Mucosa of descending colon (tissue), 3 donors: ENCODE measurements around the gene LDLRAD4. TPM values are rescaled to one million over a fixed set of nuclear protein-coding genes. Genes with fewer than 3 reads are reported as not detected.

Source experiments
- ATAC-seq: fragments of 200-7000 bp; cut with Tn5 transposase; one replicate; pipeline ENCODE4 v1.9.1; 2020; ENCODE audit warnings: mild to moderate bottlenecking, moderate library complexity
- DNase-seq, 3 donors: peaks; one replicate each; pipeline ENCODE4 v3.0.0-alpha.2; 2020
- H3K36me3 ChIP-seq: fragments of 200-600 bp; one replicate; pipeline ENCODE4 v1.8.0; 2021; ENCODE audit warnings: low read depth, mild to moderate bottlenecking
- H3K4me1 ChIP-seq: fragments of 200-600 bp; one replicate; pipeline ENCODE4 v1.8.0; 2021; ENCODE audit warnings: low read depth, mild to moderate bottlenecking
- H3K4me3 ChIP-seq: fragments of 200-600 bp; one replicate; pipeline ENCODE4 v1.8.0; 2021; ENCODE audit warnings: mild to moderate bottlenecking
- H3K9me3 ChIP-seq: fragments of 200-600 bp; one replicate; pipeline ENCODE4 v1.8.0; 2021; ENCODE audit warnings: mild to moderate bottlenecking
- intact Hi-C, 2 donors: fragments of 100-400 bp; cut with DNase I in 1 of 2; cut with micrococcal nuclease in 1 of 2; formaldehyde crosslinking; loops; one replicate each; pipeline versions ENCODE4 v1.11.0 to v1.11.1; 2022; cut with DNase I, micrococcal nuclease
- total RNA-seq, 3 donors: library from RNA; stranded (reverse); fragmentation: NEBNext Ultra II Directional in 2 of 3; extraction: Animal tissue kit (Norgen Biotek cat#: 25700) in 2 of 3; gene quantifications; one replicate each; pipeline versions ENCODE4 v1.2.1 to v1.2.4, GENCODE V29; 2021 to 2023
- TF ChIP-seq, protein P1 (sequence below): fragments of 200-600 bp; IDR thresholded peaks from one replicate; pipeline ENCODE4 v1.8.0; 2022; ENCODE audit warnings: antibody characterized with exemption, mild to moderate bottlenecking
- donor health status: DM: no; HTN: no; CAD: no; lungs with moderate emphysema.
- donor health status: DM: no; HTN: no; CAD: no.
- donor health status: DM: no; HTN: yes; CAD: no.

LDLRAD4 gene
- total RNA-seq, 3 donors from 2014 or later = 36.8 to 41.0 (median 37.4) TPM

DNA sequence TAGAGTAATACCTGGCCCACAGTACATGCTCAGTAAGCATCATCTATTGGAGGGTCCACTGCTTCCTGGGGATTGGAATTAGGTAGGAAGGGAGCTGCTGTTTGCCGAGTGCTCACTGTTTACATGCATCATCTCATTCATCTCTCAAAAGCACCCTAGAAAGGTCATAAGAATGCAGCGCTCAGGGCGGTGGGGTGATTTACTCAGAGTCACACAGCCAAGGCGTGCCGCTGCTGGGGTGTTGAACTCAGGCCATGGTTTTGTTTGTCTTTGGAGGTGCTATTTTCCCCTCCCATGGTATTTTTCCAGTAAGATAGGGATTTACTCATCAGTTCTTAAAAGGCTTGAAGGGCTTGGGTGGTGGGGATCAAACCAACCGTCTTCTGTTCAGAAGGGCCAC, 227.5 kb downstream of the LDLRAD4 start:
- intact Hi-C loops = no loop called here
- ATAC-seq (peak; percentile 22), DNase-seq (no peak)
- no peaks in the 10 kb centered on the region for H3K36me3 ChIP-seq
- no peak overlapping the region for H3K4me3 ChIP-seq
- no peaks in the 10 kb centered on the region for H3K9me3 ChIP-seq
- H3K4me1 ChIP-seq = peaks cover 6% of the 10 kb centered on the region
- TF ChIP-seq, protein P1, sequence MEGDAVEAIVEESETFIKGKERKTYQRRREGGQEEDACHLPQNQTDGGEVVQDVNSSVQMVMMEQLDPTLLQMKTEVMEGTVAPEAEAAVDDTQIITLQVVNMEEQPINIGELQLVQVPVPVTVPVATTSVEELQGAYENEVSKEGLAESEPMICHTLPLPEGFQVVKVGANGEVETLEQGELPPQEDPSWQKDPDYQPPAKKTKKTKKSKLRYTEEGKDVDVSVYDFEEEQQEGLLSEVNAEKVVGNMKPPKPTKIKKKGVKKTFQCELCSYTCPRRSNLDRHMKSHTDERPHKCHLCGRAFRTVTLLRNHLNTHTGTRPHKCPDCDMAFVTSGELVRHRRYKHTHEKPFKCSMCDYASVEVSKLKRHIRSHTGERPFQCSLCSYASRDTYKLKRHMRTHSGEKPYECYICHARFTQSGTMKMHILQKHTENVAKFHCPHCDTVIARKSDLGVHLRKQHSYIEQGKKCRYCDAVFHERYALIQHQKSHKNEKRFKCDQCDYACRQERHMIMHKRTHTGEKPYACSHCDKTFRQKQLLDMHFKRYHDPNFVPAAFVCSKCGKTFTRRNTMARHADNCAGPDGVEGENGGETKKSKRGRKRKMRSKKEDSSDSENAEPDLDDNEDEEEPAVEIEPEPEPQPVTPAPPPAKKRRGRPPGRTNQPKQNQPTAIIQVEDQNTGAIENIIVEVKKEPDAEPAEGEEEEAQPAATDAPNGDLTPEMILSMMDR = no peak

DNA sequence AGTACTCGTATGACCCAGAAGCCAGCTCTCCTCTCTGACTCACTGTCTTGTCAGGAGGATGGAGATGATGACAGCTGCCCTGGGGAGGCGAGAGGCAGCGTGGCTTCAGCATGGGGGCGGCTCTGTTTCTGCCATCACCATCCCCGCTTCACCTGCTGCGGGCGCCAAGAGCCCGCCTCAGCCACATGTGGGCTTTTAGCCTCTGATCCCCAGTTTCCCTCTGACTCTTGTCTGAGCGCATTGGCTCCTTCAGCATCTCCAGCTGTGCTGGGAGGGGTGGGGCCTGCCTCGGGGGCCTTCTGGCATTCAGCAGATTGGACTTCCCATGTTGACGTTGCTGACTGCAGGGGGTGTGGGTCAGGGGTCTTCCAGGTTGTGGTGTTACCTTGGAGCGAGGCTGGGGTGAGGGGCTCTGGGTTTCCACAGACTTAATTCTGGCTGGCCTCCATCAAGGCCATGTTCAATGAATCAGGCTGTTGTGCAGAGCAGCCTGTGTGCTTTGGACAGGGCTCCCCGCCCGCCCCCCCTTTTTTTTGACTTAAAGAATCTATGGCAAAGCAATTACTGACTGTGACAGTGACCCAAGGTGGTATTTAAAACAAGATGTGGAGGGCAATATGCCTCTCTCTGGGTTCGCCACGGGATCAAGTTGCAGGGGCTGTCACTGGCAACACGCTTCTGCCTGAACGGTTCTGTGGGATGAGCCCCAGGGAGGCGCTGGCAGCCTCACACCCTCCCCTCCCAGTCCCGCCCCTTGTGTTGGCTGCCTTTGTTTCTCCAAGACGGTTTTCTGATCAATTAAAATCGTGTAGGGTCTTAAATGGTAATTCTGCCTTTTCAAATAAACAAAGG, 228.3 kb downstream of the LDLRAD4 start:
- intact Hi-C loops = no loop called here
- TF ChIP-seq, protein P1 = no peak
- DNase-seq (no peak), ATAC-seq (peak; percentile 8)
- Histone ChIP-seq H3K9me3 (no peaks in the 10 kb centered on the region), H3K4me1 (peaks cover 6% of the 10 kb centered on the region), H3K36me3 (no peaks in the 10 kb centered on the region), H3K4me3 (no peak overlapping the region)

DNA sequence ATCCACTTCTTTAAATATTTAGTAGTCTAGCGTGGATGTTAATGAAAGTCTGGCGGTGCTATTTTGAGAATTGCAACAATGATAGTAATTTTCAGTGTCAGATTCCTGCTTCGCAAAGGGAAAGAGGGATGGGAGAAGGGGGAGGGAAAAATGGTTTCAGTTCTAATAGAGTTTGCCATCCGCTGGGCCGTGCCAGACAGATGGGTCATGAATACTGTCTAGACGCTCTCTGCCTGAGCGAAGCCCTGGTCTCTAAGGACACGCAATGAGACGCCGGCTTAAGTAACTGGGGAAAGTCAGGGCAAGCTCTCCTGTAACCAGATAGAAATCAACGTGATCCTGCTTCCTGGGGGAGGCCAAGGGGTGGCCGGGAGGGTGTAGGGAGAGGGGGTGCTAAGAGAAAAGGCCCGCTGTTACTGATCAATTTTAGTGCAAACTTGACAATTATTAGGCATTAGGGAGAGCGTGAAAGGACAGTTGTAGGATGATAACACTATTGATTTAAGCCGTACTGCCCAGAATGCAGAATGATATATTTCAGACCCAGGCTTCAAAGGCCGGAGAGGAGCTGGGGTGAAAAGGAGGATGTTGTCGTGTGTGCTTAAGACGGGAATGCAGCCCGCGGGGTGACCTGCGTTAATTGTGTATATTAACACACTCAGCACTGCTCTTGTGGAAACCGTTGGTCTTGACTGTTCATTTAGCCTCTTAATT, 229.2 kb downstream of the LDLRAD4 start:
- no peak overlapping the region for H3K4me3 ChIP-seq
- peak; percentile 18 for ATAC-seq
- intact Hi-C loops = no loop called here
- peaks cover 6% of the 10 kb centered on the region for H3K4me1 ChIP-seq
- TF ChIP-seq, protein P1 = no peak
- DNase-seq = no peak
- no peaks in the 10 kb centered on the region for H3K9me3 ChIP-seq
- no peaks in the 10 kb centered on the region for H3K36me3 ChIP-seq

DNA sequence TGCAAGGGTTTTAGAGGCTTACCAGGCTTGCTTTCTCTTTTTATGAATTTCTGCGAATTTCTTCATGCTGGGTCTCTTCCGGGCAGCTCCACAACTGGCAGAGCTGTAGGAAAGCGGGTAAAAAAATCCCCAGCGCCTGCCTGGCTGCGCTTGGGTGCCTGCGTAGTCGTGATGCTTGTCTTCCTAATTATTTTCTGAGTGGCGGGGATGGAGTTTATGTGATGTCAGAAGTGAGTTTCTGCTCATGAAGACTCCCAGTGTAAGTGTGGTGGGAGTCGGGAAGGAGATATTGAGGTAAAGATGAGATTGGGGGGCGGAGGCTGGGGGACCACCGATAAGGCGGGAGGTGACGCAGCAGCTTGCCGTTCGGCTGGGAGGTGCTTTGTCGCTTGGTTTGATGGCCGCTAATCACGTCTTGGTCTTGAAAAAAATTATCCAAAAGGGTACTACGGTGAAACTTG, 229.8 kb downstream of the LDLRAD4 start:
- H3K36me3 ChIP-seq = no peaks in the 10 kb centered on the region
- no peaks in the 10 kb centered on the region for H3K9me3 ChIP-seq
- H3K4me3 ChIP-seq = no peak overlapping the region
- intact Hi-C loops = no loop called here
- TF ChIP-seq, protein P1 = no peak
- H3K4me1 ChIP-seq = peaks cover 6% of the 10 kb centered on the region
- ATAC-seq (no peak), DNase-seq (no peak)

DNA sequence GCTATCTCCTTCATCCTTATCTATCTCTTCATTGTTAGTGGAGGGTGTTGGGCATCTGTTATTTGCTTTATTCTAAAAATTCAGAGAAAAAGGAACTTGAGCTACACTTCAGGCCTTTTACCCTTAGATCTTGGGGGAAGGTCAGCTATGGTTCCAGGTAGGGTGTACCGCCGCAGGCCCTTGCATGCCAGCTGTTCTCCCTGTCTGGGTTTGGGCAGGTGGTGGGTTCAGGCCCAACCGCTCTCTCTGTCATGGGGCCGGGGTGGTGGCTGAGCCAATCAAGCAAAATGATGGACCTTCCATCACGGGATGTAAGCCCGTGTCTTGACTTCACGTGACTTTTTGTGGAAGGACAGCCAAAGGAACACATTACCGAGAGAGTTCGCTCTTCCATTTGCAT, 231.1 kb downstream of the LDLRAD4 start:
- DNase-seq (no peak), ATAC-seq (no peak)
- peaks cover 6% of the 10 kb centered on the region for H3K4me1 ChIP-seq
- no peaks in the 10 kb centered on the region for H3K9me3 ChIP-seq
- TF ChIP-seq, protein P1 = no peak
- intact Hi-C loops = no loop called here
- no peaks in the 10 kb centered on the region for H3K36me3 ChIP-seq
- no peak overlapping the region for H3K4me3 ChIP-seq
